ENCODE data around the gene XPR1. TPM values are rescaled to one million over a fixed set of nuclear protein-coding genes. Genes with fewer than 3 reads are reported as not detected.

Gene XPR1
- total and polyA plus RNA-seq, 2 donors (not counting 3 experiments of a cell fraction or from before 2014, with no cell fraction given), result 23.9 to 26.7 TPM

GRCh38 chr1:180616439-180616838, 15.4 kb upstream of the XPR1 start:
- no peak for TF ChIP-seq EZH2 (IDR thresholded peaks at IDR 0.05; ENCODE audit: borderline replicate concordance, low read depth, low read length, severe bottlenecking)
- no peak for TF ChIP-seq CTCF (IDR thresholded peaks at IDR 0.05; ENCODE audit: extremely low read depth in 1 of 2, insufficient read depth in 1 of 2, low read depth in 1 of 2, low read length in 2 of 2)
- no peak for TF ChIP-seq POLR2AphosphoS5 (IDR thresholded peaks at IDR 0.05; ENCODE audit: insufficient read depth, low read depth, low read length)
- TF ChIP-seq GATA2 (IDR thresholded peaks at IDR 0.05; ENCODE audit: insufficient read depth, insufficient read length, low read depth, low read length), result no peak
- no peak for TF ChIP-seq POLR2A (IDR thresholded peaks at IDR 0.05; ENCODE audit: low read depth, low read length)
- no peak for TF ChIP-seq MYC (IDR thresholded peaks at IDR 0.05; ENCODE audit: low read depth, low read length)
- TF ChIP-seq JUN (IDR thresholded peaks at IDR 0.05; ENCODE audit: borderline replicate concordance, insufficient read depth, insufficient read length, low read depth), result no peak
- Histone ChIP-seq H3K36me3 (ENCODE audit: control insufficient read depth in 2 of 2, extremely low read depth in 1 of 2, insufficient read depth in 2 of 2, low read length in 2 of 2) (no peaks in the 10 kb centered on the region), H3K9me1 (replicated peaks; ENCODE audit: control insufficient read depth, extremely low read depth, insufficient read depth, low read length) (no peaks in the 10 kb centered on the region), H2AFZ (ENCODE audit: low read depth, low read length) (no peak overlapping the region), H3K4me1 (ENCODE audit: control insufficient read depth, extremely low read depth, insufficient read depth, low read length) (peaks cover 6% of the 10 kb centered on the region), H3K9ac (replicated peaks; ENCODE audit: extremely low read depth, insufficient read depth, low read length) (no peak overlapping the region), H4K20me1 (replicated peaks; ENCODE audit: control insufficient read depth, extremely low read depth, insufficient read depth, low read length) (no peaks in the 10 kb centered on the region), H3K9me3 (replicated peaks; ENCODE audit: control insufficient read depth, insufficient read depth, low read length) (no peaks in the 10 kb centered on the region), H3K4me3 (replicated peaks in 1 of 3; ENCODE audit: insufficient read depth in 1 of 3, low read depth in 1 of 3, low read length in 3 of 3) (no peak overlapping the region), H3K27me3 (ENCODE audit: control insufficient read depth in 2 of 2, insufficient read depth in 2 of 2, low read length in 2 of 2) (peaks cover 0 to 10% of the 10 kb centered on the region in 2 experiments), H3K27ac (ENCODE audit: insufficient read depth, low read depth, low read length) (no peak overlapping the region), H3K4me2 (ENCODE audit: insufficient read depth, low read length) (no peak overlapping the region), H3K79me2 (ENCODE audit: control insufficient read depth, insufficient read depth, low read length) (no peaks in the 10 kb centered on the region)
- POLR2A ChIA-PET, result no interaction called here
- DNase-seq (ENCODE audit: low read depth, low spot score) (no peak), FAIRE-seq (no peak)
- no TSS peak for BruUV-seq (replicated peaks)
- intact Hi-C loops (cut with micrococcal nuclease) (no loop called here), dilution Hi-C loops (cut with MboI; ENCODE audit: extremely low pct_ligation_motif_present, low sequenced_read_pairs) (no loop called here)
- CTCF ChIA-PET, result interaction anchor here (2.0 kb wide), 1 partner anchor 10 kb away, joined by 5 read pairs; no protein-coding TSS in a partner anchor

All from endothelial cell of umbilical vein (primary cell).